NCI-H1105 treated with DMSO at 0.1 percent for 48 hours (cell line): Measurements from ENCODE around the gene MYPOP.

Source experiments
- DNase-seq: peaks from one replicate; lab custom pipeline; 2025; lab: John Stamatoyannopoulos, UW

MYPOP gene

GRCh38 chr19:45901912-45902650 lies at the start of gene MYPOP:
MYPOP (minus strand) TSS chr19:45902613; CDS start chr19:45901773, 840 bp downstream.
- DNase-seq = peak; percentile 49

- DNase-seq = no peak
These were observed 45.5 kb upstream of the MYPOP start for GRCh38 chr19:45947926-45948325.

- DNase-seq = no peak
These were observed 38.0 kb upstream of the MYPOP start for GRCh38 chr19:45940515-45940805.

- DNase-seq = no peak
These were observed 37.5 kb upstream of the MYPOP start for GRCh38 chr19:45939792-45940514.

GRCh38 chr19:45938733-45939319 lies 36.4 kb upstream of the MYPOP start:
- DNase-seq = no peak

- peak; percentile 38 for DNase-seq
These were observed 32.9 kb upstream of the MYPOP start for GRCh38 chr19:45935267-45935666.

- no peak for DNase-seq
These were observed 32.3 kb upstream of the MYPOP start for GRCh38 chr19:45934551-45935230.

- no peak for DNase-seq
These were observed 31.3 kb upstream of the MYPOP start for GRCh38 chr19:45933759-45934158.

- DNase-seq = no peak
These were observed 28.6 kb upstream of the MYPOP start for GRCh38 chr19:45931055-45931454.

GRCh38 chr19:45929247-45929646 lies 26.8 kb upstream of the MYPOP start:
- no peak for DNase-seq

- DNase-seq = peak; percentile 96
These were observed 25.3 kb upstream of the MYPOP start for GRCh38 chr19:45927565-45928261.

GRCh38 chr19:45924891-45925447 lies 22.6 kb upstream of the MYPOP start:
- no peak for DNase-seq

- no peak for DNase-seq
These were observed 19.9 kb upstream of the MYPOP start for GRCh38 chr19:45922281-45922680.

- DNase-seq = no peak
These were observed 18.0 kb upstream of the MYPOP start for GRCh38 chr19:45920458-45920857.

- no peak for DNase-seq
These were observed 17.3 kb upstream of the MYPOP start for GRCh38 chr19:45919678-45920077.

- DNase-seq = no peak
These were observed 16.3 kb upstream of the MYPOP start for GRCh38 chr19:45918721-45919120.

- no peak for DNase-seq
These were observed 15.1 kb upstream of the MYPOP start for GRCh38 chr19:45917421-45918091.

GRCh38 chr19:45913874-45914830 lies 11.7 kb upstream of the MYPOP start, which contains the start of gene NANOS2:
NANOS2 (minus strand) TSS chr19:45914778; CDS start chr19:45914693, 85 bp downstream.
- DNase-seq = no peak

GRCh38 chr19:45911291-45911690 lies 8.9 kb upstream of the MYPOP start:
- DNase-seq = no peak

- DNase-seq = no peak
These were observed 6.5 kb upstream of the MYPOP start for GRCh38 chr19:45908956-45909355.
